ENCODE measurements around the gene PARVA. TPM values are rescaled to one million over a fixed set of nuclear protein-coding genes. Genes with fewer than 3 reads are reported as not detected.

Gene PARVA
- polyA plus RNA-seq, 3 donors = not detected

DNA sequence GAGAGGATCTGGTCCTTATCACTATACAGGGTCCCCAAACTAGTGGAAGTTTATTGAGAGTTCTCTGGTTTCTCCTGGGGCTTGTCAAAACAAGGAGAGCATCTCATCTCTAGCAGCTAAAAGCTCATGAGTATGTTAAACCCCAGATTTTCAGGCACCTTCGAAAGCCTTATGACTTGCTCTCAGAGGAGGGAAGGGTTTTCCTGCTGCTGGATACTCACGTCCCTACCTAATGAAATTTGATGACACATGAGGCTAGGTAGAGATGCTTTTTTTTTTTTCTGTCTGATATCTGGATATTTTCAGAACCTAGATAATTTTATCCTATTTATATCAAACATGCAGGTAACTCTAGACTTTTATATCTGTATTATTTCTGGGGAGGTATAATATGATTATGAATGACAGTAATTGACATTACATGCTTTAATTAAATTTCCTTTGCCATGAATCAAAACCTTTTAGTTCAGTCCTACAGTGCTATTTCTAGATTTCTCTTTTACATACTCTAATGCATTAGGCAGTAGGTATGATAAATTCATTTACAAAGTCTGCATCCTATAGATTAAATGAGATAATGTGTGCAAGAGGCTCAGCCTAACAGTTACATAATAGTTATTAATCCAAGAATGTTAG, 73.9 kb downstream of the PARVA start:
- Histone ChIP-seq H2AFZ (ENCODE audit: insufficient read depth, low read depth, low read length, poor library complexity, severe bottlenecking) (no peak overlapping the region), H3K4me1 (ENCODE audit: control insufficient read depth in 1 of 2, insufficient read depth in 2 of 2, low read length in 2 of 2) (no peaks in the 10 kb centered on the region), H4K20me1 (ENCODE audit: insufficient read depth, low read length) (no peaks in the 10 kb centered on the region), H3K9ac (ENCODE audit: insufficient read depth, low read length, poor library complexity, severe bottlenecking) (no peak overlapping the region), H3K4me3 (replicated peaks in 1 of 3; ENCODE audit: low read depth in 2 of 3, low read length in 3 of 3) (no peak overlapping the region), H3K36me3 (replicated peaks in 1 of 2; ENCODE audit: control insufficient read depth in 1 of 2, insufficient read depth in 2 of 2, low read length in 2 of 2) (no peaks in the 10 kb centered on the region), H3K4me2 (replicated peaks; ENCODE audit: extremely low read depth, low read length, poor library complexity, severe bottlenecking) (no peak overlapping the region), H3K9me3 (replicated peaks in 1 of 2; ENCODE audit: control insufficient read depth in 1 of 2, insufficient read depth in 1 of 2, low read length in 2 of 2) (no peaks in the 10 kb centered on the region), H3K27me3 (ENCODE audit: control insufficient read depth in 2 of 2, insufficient read depth in 2 of 2, low read length in 2 of 2) (no peaks in the 10 kb centered on the region), H3K79me2 (ENCODE audit: insufficient read depth, low read length) (no peaks in the 10 kb centered on the region), H3K27ac (ENCODE audit: low read depth in 1 of 2, low read length in 2 of 2) (no peak overlapping the region)
- TF ChIP-seq, protein P1, sequence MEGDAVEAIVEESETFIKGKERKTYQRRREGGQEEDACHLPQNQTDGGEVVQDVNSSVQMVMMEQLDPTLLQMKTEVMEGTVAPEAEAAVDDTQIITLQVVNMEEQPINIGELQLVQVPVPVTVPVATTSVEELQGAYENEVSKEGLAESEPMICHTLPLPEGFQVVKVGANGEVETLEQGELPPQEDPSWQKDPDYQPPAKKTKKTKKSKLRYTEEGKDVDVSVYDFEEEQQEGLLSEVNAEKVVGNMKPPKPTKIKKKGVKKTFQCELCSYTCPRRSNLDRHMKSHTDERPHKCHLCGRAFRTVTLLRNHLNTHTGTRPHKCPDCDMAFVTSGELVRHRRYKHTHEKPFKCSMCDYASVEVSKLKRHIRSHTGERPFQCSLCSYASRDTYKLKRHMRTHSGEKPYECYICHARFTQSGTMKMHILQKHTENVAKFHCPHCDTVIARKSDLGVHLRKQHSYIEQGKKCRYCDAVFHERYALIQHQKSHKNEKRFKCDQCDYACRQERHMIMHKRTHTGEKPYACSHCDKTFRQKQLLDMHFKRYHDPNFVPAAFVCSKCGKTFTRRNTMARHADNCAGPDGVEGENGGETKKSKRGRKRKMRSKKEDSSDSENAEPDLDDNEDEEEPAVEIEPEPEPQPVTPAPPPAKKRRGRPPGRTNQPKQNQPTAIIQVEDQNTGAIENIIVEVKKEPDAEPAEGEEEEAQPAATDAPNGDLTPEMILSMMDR (IDR thresholded peaks at IDR 0.05) = no peak
- Mint-ChIP-seq H3K4me1 (no peaks in the 10 kb centered on the region), H3K9me3 (peaks cover 0 to 2% (median 0%) of the 10 kb centered on the region in 7 donors), H3K27me3 (ENCODE audit: low read depth in 3 of 3) (peaks cover 2 to 5% (median 4%) of the 10 kb centered on the region in 3 donors), H3K4me3 (no peak overlapping the region), H3K36me3 (no peaks in the 10 kb centered on the region), H3K27ac (no peak overlapping the region)
- DNase-seq = no peak
- WGBS (ENCODE audit: insufficient coverage) = 67% methylated on average over 1 of the region's 2 CpGs
- intact Hi-C loops (cut with micrococcal nuclease) = no loop called here

DNA sequence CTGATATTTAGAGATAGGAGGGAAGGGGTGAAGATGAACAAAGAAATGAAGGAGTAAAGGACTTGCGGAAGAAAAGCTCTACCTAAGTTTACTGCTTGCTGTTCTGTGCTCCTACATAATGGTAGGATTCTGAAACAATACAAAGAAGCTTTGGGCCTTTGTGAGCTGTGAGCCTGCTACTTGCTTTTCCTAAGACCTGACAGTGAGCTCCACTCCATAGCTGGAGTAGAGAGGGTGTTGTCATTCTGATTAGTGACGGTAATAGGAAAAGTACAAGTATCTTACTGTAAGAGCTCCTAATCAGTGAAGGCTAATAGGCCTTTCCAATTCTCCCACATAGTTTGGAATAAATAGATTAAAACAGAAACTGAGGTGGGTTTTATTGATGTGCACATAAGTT, 75.9 kb downstream of the PARVA start:
- no peaks in the 10 kb centered on the region for H3K36me3 ChIP-seq (replicated peaks in 1 of 2; ENCODE audit: control insufficient read depth in 1 of 2, insufficient read depth in 2 of 2, low read length in 2 of 2)
- Mint-ChIP-seq H3K4me1 (no peaks in the 10 kb centered on the region), H3K9me3 (peaks cover 0 to 2% (median 0%) of the 10 kb centered on the region in 7 donors), H3K27ac (no peak overlapping the region), H3K4me3 (no peak overlapping the region), H3K36me3 (no peaks in the 10 kb centered on the region), H3K27me3 (ENCODE audit: low read depth in 3 of 3) (peaks cover 4 to 6% (median 5%) of the 10 kb centered on the region in 3 donors)
- H3K9me3 ChIP-seq (replicated peaks in 1 of 2; ENCODE audit: control insufficient read depth in 1 of 2, insufficient read depth in 1 of 2, low read length in 2 of 2) = no peaks in the 10 kb centered on the region
- no peak for DNase-seq
- intact Hi-C loops (cut with micrococcal nuclease) = no loop called here
- no peak overlapping the region for H3K4me2 ChIP-seq (replicated peaks; ENCODE audit: extremely low read depth, low read length, poor library complexity, severe bottlenecking)
- H3K27me3 ChIP-seq (ENCODE audit: control insufficient read depth in 2 of 2, insufficient read depth in 2 of 2, low read length in 2 of 2) = no peaks in the 10 kb centered on the region
- H4K20me1 ChIP-seq (ENCODE audit: insufficient read depth, low read length) = no peaks in the 10 kb centered on the region
- no peak overlapping the region for H3K9ac ChIP-seq (ENCODE audit: insufficient read depth, low read length, poor library complexity, severe bottlenecking)
- TF ChIP-seq, protein P1 (IDR thresholded peaks at IDR 0.05) = no peak
- no peak overlapping the region for H3K4me3 ChIP-seq (replicated peaks in 1 of 3; ENCODE audit: low read depth in 2 of 3, low read length in 3 of 3)
- H3K27ac ChIP-seq (ENCODE audit: low read depth in 1 of 2, low read length in 2 of 2) = no peak overlapping the region
- H3K4me1 ChIP-seq (ENCODE audit: control insufficient read depth in 1 of 2, insufficient read depth in 2 of 2, low read length in 2 of 2) = no peaks in the 10 kb centered on the region
- H2AFZ ChIP-seq (ENCODE audit: insufficient read depth, low read depth, low read length, poor library complexity, severe bottlenecking) = no peak overlapping the region
- no peaks in the 10 kb centered on the region for H3K79me2 ChIP-seq (ENCODE audit: insufficient read depth, low read length)
- no CpG with 5 or more reads among the region's 2 CpGs for WGBS (ENCODE audit: insufficient coverage)
